GF-D8 (cell line): ENCODE measurements around the gene IKZF5.

Experiments
- DNase-seq: peaks from one replicate; lab custom pipeline; 2025; lab: John Stamatoyannopoulos, UW

IKZF5 gene

DNA sequence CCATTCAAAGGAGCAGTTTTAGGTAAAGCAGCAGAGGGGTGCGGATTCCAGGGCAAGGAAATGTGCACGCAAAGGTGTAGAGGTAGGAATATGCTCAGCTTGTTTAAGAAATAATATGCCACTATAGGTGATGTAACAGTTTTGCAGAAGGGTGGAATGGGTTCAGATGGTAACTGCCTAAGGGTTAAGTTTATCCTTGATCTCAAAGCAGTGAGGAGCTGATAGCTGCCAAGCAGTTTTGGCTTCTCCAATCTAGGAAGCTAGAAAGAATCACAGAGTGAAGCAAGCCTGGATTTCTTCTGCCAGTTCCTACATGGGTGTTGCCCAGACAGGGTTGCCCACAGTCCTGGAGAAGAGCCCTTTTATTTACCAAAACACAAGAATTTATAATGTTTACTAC, 6.2 kb upstream of the IKZF5 start:
- no peak for DNase-seq

DNA sequence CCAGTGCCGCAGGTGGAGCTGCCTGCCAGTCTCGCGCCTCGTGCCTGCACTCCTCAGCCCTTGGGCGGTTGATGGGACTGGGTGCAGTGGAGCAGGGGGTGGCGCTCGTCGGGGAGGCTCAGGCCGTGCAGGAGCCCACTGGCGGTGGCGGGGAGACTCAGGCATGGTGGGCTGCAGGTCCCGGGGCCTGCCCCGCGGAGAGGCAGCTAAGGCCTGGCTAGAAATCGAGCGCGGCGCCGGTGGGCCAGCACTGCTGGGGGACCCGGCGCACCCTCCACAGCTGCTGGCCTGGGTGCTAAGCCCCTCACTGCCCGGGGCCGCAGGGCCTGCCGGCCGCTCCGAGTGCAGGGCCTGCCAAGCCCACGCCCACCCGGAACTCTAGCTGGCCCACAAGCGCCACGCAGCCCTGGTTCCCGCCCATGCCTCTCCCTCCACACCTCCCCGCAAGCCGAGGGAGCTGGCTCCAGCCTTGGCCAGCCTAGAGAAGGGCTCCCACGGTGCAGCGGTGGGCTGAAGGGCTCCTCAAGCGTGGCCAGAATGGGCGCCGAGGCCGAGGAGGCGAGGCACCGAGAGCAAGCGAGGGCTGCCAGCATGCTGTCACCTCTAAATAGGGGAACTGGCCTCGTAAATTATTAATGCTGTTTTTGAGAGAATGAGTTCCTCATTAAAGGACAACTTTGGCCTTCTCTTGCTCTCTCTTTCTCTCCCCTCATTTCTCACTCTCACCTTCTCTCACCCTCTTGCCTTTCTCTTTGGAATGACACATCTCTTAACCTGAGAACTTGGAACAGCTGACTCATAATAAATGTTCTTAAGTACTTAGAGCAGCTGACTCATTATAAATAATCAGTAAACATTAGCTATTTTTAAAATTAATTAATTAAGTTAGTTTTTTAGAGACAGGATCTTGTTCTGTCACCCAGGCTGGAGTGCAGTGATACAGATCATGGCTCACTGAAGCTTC, 5.1 kb upstream of the IKZF5 start:
- no peak for DNase-seq

DNA sequence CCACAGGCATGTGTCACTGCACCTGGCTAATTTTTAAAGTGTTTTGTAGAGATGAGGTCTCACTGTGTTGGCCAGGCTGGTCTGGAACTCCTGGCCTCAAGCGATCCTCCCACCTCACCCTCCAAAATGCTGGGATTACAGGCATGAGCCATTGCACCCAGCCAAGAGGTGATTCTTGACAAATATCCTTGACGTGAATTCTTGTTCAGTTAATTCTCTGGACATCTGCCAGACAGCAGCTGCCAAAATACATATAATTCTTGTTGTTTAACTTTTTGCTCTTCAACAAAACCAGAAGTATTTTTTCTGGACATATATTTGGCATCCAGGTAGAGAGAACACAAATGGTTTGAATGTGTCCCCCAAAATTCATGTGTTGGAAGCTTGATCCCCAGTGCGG, 3.4 kb upstream of the IKZF5 start:
- DNase-seq = no peak

DNA sequence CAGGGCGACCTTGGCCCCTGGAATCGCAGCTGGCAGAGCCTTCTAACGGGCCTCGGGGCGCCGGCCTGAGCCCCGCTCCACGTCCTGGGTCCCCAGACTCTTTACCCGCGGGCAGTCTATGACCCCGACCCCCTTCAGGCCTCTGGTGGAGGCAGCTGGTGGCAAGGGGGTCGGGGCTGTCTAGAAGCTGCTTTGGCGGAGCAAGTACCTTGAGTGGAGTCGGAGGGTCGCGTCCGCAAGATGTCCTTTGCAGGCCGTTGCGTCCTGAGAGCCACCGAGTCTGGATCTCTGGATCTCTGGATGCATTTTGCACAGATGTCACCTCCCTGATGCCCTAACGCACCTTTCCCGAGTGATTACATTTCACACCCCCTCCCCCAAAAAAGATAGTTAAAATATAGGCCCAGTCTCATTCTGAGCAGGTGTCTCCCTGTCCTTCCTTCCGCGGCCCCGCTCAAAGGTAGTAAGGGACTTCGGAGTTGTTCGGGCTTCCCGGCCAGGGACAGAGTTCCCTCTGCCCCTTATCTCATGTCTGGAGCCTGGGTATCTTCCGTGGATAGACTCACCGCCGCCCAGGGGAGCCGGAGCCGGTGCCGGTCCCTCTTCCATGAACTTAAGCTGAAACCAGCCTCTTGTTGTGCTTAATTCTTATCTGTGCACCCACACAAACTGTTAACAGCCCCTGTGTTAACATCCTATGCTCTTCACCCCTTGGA, 668 bp upstream of the IKZF5 start:
- no peak for DNase-seq

DNA sequence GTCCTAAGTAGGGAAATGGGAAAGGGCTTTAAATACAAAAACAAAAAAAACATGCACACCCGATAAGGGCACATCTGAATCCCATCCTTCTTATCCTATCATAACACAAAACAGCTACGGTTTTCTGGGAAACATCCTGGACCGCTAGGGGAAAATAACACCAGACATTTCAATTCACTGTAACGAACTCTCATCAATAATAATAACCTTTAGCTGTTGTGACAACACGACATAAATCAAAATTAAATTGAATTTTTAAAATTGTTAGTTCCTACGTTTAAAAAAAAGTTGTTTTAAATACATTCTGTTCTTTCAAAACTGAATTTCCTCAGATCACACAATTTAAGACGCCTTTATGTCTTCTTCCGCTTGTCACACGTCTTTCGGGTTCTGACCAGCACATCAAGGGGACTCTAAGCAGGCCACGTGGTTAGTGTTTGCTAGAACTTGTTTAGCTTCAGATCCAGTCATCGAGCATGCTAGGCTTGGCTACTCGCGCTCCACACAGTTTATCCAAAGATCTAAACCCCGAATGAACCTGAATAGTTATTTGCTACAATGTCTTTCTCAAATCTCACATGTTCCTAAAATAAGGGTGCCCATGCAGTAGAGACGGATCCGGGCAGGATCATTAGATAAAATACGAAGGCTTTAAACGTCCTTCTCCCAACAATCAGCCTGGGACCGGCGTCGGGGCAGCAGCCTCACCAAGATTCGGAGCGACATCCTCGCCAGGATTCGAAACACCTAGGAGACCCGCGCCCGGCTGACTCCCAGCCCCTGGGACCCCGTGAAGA, 839 bp downstream of the IKZF5 start:
- DNase-seq = peak; percentile 41

DNA sequence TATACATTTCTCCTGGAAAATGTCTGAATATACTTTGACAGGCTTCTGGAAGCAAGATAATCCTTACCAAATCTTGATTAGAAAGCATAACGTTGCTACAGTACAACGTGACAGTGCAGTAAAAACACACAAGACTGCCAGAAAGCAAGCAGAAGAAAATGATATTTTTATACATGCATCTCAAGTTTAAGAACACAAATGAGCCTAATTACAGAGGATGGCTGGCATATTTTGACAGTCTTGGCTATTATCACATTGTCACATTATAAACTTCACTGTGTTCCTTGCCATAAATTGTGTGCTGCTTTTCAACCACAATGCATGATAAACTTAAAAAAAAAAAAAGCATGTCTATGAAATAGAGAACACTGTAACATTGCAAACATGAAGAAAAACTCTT, 4.3 kb downstream of the IKZF5 start:
- DNase-seq = no peak

DNA sequence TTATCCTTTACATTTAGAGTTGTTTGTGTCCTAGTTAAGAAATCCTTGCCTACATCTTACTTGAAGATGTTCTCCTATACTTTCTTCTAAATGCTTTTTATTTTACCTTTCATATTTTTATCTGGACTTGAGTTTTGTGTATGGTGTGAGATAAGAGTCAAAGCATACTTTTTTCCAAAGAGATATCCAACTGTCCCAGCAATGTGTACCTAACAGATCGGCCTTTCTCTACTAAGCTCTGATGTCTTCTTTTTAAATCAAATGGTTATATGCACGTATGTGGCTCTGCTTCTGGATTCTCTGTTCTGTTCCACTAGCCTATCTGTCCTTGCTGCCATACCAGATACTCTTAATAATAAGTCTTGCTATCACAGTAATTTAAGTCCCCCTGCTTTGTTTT, 7.2 kb downstream of the IKZF5 start:
- DNase-seq = no peak

DNA sequence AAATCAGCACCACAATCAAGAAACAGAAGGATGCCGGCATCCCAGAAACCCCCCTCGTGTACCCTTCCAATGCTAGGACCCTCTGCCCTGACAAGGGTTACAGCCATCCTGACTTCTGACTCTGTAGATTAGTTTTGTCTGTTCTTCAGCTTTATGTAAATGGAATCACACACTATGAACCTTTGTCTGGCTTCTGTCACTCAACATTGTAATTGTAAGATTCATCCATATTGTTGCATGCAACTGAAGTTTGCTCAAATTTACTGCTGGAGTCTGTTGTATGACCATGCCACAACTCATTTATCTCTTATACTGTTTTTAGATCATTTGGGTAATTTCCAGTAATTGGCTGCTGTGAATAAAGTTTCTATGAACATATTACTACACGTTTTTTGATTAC, 8.4 kb downstream of the IKZF5 start:
- DNase-seq = no peak

DNA sequence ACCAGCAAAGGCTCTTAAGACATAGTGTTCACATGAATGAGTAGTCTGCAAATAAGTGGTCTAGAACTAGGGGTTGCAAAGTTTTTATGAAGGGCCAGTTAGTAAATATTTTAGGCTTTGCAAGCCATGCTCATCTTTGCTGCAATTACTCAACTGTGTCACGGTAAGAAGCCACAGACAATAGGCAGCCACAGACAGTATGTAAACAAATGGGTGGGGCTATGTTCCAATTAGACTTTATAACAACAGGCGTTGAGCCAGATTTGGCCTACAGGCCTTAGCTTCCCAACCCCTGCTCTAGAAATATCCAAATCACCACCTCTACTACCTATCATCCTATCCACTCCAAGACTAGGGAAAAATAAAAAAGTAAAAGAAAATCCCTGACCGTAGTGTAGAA, 9.2 kb downstream of the IKZF5 start:
- DNase-seq = no peak

DNA sequence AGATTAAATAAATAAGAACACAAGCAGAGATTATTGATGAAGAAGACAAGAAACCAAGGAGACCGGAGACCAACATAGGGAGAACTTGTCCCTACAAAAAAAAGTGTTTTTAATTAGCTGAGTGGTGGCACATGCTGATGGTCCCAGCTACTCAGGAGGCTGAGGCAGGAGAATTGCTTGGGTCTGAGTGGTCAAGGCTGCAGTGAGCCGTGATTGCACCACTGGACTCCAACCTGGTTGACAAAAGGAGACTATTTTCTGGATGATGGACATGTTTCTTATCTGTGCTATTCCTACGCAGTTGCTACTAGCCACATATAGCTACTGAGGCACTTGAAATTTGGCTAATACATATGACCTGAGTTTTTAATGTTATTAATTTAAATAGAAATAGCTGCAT, 9.7 kb downstream of the IKZF5 start:
- no peak for DNase-seq

DNA sequence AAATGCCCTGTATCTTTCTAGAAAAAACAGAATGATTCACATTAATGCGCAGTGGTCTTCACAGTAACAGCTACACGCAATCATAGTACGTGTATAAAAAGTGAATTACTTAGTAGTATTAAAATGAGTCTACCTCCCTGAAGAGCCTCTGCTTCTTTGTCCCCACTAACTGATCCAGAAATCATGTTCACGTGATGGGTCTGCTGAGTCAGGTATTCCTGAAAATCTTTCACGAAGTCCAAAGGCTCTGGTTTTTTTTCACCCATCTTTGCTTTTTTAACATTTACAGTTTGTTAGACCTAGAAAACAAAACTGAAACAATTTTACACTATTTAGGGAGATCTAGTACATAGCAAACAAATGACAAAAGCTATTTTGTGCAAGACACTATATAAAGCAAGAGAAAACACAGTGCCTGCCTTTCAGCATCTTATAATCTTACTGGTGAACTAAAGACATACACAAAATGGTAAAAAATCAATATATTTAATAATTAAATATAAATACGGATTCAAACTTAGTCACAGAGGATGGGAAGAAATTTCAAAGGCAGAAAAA, 10.2 kb downstream of the IKZF5 start:
- DNase-seq = no peak

DNA sequence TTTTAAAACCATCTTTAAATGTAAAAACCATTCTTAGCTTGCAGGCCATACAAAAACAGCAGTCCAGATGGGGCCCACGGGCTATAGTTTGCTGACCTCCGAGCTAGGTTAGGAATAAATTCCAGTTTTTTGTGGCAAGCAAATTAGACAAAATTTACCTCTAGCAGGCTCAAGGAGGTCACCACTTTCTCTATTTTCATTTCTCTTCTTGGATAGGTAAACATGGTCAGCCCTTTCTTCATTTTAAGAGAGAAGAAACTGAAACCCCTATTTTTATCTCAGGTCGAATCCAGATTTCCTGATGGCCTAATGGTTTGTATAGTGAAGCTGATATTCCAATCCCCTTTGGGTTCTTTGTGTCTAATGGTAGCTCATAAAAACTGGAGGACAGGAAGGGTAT, 10.7 kb downstream of the IKZF5 start:
- DNase-seq = no peak

DNA sequence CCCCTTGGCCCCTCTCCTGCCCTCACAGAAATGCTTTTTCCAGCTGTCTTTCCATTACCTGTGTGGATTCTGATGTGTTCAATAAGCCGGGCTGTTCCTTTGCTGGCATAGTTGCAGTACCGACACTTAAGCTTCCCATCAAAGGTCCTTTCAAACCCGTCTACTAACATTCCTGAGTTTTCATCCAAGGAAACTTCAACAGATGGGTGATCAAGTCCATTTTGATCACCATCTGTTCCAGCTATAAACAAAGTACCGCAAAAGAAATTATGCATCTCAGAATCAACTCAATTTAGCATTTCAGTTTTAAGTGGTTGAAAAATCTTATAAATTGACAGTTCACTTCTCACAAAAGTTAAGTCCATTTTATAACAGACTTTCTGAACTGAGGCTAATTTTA, 12.7 kb downstream of the IKZF5 start:
- no peak for DNase-seq

DNA sequence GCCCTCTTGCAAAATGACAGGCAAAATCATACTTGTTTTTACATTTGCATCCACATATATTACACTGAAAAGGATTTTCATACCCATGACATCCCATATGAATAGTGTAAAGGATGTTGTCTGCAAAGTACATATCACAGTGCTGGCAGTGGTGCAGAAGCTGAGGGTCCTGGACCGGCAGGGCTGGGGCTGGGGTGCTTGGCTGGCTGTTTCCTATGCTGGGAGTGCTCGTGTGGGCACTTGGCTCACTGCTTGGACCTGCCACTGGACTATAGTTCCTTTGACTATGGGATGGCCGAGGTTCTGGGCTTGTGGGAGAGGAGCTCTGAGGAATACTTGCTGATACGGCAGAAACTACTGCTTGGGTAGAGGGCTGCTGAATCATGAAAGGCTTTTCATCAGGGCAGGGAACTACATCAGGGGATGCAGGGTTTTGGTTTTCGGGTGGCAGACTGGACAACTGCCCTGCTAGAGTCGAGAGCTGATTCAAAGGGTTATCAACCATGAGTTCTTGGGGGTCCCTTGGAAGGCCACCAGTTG, 14.7 kb downstream of the IKZF5 start:
- no peak for DNase-seq

DNA sequence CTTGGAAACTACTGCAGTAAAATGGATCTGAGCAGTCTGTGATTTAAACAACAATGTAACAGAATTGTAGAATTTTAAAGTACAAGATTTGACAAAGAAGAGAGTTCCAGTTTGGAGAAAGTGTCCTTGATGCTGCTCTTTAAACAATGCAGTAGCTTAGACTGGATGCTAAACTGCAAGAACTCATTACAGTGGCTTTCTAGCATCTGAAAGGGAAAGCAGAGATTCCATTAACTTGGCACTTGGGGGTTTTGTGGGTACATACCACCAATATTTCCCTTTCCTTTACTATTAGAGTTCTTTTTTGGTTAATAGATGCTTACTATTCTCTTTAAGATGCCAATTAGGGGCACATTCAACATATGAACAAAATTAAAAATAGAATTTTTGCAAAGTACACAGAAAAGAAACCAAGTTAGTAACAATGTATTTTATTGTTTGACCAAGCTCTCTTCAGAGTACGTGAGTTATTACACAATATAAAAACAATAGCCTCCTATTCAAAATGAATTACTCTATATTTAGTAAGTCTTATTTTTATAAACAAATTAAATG, 16.5 kb downstream of the IKZF5 start:
- no peak for DNase-seq

DNA sequence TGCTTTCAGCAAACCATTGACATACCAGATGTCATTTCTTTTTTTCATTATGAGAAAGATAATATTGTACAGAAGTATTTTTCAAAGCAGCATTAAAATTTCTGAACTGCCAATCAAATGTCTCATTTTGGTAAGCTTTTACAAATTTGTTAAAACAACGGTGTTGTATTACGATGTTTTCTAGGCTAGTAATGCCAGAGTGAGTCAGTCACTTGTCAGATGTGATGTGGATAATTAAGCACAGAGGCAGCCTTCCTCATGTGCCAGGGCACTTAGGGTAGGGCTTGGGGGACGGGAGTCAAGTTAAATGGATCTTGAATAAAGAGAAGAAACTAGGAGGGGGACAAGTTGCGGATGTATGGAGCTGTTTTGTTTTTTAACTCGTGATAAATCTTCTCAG, 18.3 kb downstream of the IKZF5 start:
- DNase-seq = no peak

DNA sequence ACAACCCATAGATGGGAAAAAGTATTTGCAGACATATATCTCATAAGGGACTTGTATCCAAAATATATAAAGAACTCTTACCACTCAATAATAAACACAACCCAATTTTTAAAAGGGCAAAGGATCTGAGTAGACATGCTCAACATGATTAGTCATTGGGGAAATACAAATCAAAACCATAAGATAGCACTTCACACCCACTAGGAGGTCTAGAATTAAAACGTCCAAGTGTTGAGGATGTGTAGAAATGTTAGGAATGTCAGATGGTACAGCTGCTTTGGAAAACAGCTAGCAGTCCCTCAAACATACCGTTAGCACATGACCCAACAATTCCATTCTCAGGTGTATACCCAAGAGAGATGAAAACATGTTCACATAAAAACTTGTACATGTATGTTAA, 20.1 kb downstream of the IKZF5 start:
- no peak for DNase-seq

DNA sequence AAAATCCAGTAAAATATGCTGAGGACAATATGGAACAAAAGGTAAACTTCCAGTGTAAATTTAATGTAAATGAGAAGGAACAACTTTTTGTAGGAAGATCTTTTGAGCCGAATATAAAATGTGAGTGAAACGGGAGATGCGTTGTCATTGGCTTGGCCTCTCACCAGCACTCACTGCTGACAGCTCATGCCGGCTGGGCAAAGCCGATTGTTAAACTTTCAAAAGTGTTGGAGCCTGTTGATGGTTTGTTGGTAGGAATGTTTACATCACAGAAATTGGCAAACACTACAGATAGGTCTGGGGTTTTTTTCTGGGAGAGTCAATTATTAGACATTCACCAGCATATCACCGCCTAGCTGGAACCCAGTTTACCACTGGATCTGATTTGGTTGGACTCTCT, 22.3 kb downstream of the IKZF5 start:
- DNase-seq = no peak

DNA sequence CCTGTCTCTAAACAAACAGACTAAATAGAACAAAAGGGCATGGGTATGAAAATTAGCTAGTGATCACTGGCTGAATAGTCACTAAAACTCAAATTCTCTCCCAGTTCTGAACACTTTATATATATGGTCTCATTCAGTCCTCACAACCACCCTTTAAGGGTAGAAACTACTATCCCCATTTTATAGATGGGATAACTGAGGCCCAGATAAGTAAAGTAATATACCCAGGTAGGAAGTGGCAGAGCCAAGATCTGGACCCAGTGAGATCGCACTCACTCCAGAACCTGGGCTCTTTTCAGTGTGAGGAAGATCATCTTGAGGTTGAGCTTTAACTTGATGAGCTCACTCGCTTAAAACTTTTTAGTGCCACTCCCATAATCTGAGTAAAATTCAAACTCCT, 23.9 kb downstream of the IKZF5 start:
- DNase-seq = no peak

DNA sequence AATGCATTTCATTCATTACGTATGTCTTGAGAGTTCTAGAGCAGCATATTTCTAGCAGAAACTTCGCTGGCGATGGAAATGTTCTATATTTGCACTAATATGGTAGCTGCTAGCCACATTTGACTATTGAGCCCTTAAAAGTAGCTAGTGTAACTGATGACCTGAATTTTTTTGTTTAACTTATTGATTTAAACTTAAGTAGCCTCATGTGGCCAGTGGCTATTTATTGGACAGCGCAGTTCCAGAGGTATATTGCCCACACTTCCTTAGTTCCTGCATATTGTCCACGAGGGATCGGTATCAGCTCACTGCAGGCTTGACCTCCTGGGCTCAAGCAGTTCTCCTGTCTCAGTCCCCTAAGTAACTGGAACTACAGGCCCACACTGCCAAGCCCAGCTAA, 24.7 kb downstream of the IKZF5 start:
- DNase-seq = no peak

DNA sequence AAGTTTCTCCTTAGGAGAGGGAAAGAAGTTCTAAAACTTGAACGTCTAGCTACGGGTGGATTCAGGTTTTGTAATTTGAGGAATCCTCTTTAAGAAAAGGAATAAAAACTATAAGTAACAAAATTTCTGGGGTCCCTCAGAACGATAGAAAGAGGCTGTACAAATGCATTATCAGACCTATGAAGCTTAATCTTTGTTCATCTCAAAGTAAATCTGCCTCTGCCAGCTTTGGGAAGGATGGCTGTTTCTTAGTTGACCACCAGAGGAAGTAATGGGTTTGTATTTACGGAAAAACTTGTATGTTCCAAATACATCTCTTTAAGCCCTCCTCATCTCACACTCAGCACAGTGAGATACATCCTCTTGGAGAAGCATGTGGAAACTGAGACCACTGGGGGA, 27.5 kb downstream of the IKZF5 start:
- DNase-seq = peak; percentile 39
